HepG2 (cell line): ENCODE results near the gene ITGB2. TPM values are rescaled to one million over a fixed set of nuclear protein-coding genes. Genes with fewer than 3 reads are reported as not detected.

Experiments
- ARHGAP35 ChIP-seq: sonication (generic); formaldehyde crosslinking; IDR thresholded peaks from 2 replicates; pipeline ENCODE4 v1.9.0; 2022; ENCODE audit warnings: mild to moderate bottlenecking, inconsistent platforms, moderate library complexity, missing genetic modification reagents, borderline replicate concordance
- BRCA1 ChIP-seq: sonication (generic); formaldehyde crosslinking; IDR thresholded peaks from 2 replicates; pipeline ENCODE4 v1.4.0; 2020; ENCODE audit warnings: missing genetic modification reagents
- BRD4 ChIP-seq: sonication (generic); formaldehyde crosslinking; IDR thresholded peaks from 2 replicates; pipeline ENCODE4 v1.4.0; 2020; ENCODE audit warnings: missing genetic modification reagents
- EP300 ChIP-seq, 3 experiments: sonication (generic) in 1 of 3; formaldehyde crosslinking in 1 of 3; IDR thresholded peaks; 2 replicates each; pipeline versions ENCODE4 v1.5.1 to v1.6.1; 2011 to 2020; ENCODE audit warnings: low read depth in 2 of 3, low read length in 2 of 3, borderline replicate concordance in 1 of 3, improper control_type of control experiment in 1 of 3, mild to moderate bottlenecking in 1 of 3, missing genetic modification reagents in 1 of 3, moderate library complexity in 1 of 3
- HNF4A ChIP-seq: sonication (generic); formaldehyde crosslinking; IDR thresholded peaks from 2 replicates; pipeline ENCODE4 v1.4.0; 2020; ENCODE audit warnings: missing genetic modification reagents
- HNF4G ChIP-seq, 2 experiments: sonication (generic) in 1 of 2; formaldehyde crosslinking in 1 of 2; IDR thresholded peaks; 2 replicates each; pipeline versions ENCODE4 v1.4.0 to v1.6.1; 2011 to 2020; ENCODE audit warnings: borderline replicate concordance in 2 of 2, low read depth in 2 of 2, mild to moderate bottlenecking in 2 of 2, low read length in 1 of 2, missing genetic modification reagents in 1 of 2, moderate library complexity in 1 of 2
- KDM5B ChIP-seq: sonication (generic); formaldehyde crosslinking; IDR thresholded peaks from 2 replicates; pipeline ENCODE4 v1.4.0; 2020; ENCODE audit warnings: missing genetic modification reagents, mild to moderate bottlenecking, borderline replicate concordance
- KLF6 ChIP-seq: IDR thresholded peaks from 2 replicates; pipeline ENCODE4 v1.8.0; 2016; ENCODE audit warnings: missing biosample characterization, missing genetic modification reagents
- MED1 ChIP-seq: sonication (generic); formaldehyde crosslinking; IDR thresholded peaks from 2 replicates; pipeline ENCODE4 v1.4.0; 2020; ENCODE audit warnings: missing genetic modification reagents
- MYC ChIP-seq: sonication (generic); formaldehyde crosslinking; IDR thresholded peaks from 2 replicates; pipeline ENCODE4 v1.9.0; 2021; ENCODE audit warnings: missing genetic modification reagents, borderline replicate concordance
- ONECUT2 ChIP-seq: sonication (generic); formaldehyde crosslinking; IDR thresholded peaks from 2 replicates; pipeline ENCODE4 v1.4.0; 2020; ENCODE audit warnings: missing genetic modification reagents
- PAF1 ChIP-seq: IDR thresholded peaks from 2 replicates; pipeline ENCODE4 v1.6.1; 2016; ENCODE audit warnings: missing genetic modification reagents, missing compliant biosample characterization
- PITX1 ChIP-seq: sonication (generic); formaldehyde crosslinking; IDR thresholded peaks from 2 replicates; pipeline ENCODE4 v1.5.1; 2020; ENCODE audit warnings: mild to moderate bottlenecking, missing genetic modification reagents
- PRPF4 ChIP-seq: fragments of 200-400 bp; formaldehyde crosslinking; IDR thresholded peaks from 2 replicates; pipeline ENCODE4 v1.6.1; 2016; ENCODE audit warnings: low read length, low read depth; ENCODE audit not compliant: poor library complexity, severe bottlenecking
- SALL1 ChIP-seq: sonication (generic); formaldehyde crosslinking; IDR thresholded peaks from 2 replicates; pipeline ENCODE4 v1.8.0; 2022; ENCODE audit warnings: mild to moderate bottlenecking, missing genetic modification reagents
- SRSF1 ChIP-seq: fragments of 200-400 bp; formaldehyde crosslinking; optimal IDR thresholded peaks from 2 replicates; pipeline ENCODE3; 2017; ENCODE audit warnings: mild to moderate bottlenecking, low read depth, low read length, moderate library complexity
- ZBTB7B ChIP-seq: sonication (generic); formaldehyde crosslinking; IDR thresholded peaks from 2 replicates; pipeline ENCODE4 v1.4.0; 2020; ENCODE audit warnings: missing genetic modification reagents
- ZNF205 ChIP-seq: IDR thresholded peaks from 2 replicates; pipeline ENCODE4 v1.6.1; 2018; ENCODE audit warnings: missing biosample characterization, missing genetic modification reagents
- ZNF230 ChIP-seq: sonication (generic); formaldehyde crosslinking; IDR thresholded peaks from 2 replicates; pipeline ENCODE4 v1.4.0; 2020; ENCODE audit warnings: mild to moderate bottlenecking, missing genetic modification reagents
- ZNF674 ChIP-seq: sonication (generic); formaldehyde crosslinking; IDR thresholded peaks from 2 replicates; pipeline ENCODE4 v1.5.0; 2020; ENCODE audit warnings: low read depth, mild to moderate bottlenecking, missing genetic modification reagents
- ZSCAN31 ChIP-seq: sonication (generic); formaldehyde crosslinking; IDR thresholded peaks from 2 replicates; pipeline ENCODE4 v1.5.0; 2020; ENCODE audit warnings: low read depth, mild to moderate bottlenecking, missing genetic modification reagents
- polyA plus RNA-seq, 8 experiments: library from polyadenylated mRNA; depleted of rRNA in 3 of 8; stranded (reverse) in 7 of 8; unstranded in 1 of 8; fragments of >200 nt; fragmentation: Illumina TruSeq in 4 of 8; extraction: Trizol in 4 of 8; gene quantifications; 2 replicates each; pipeline versions ENCODE4 v1.2.1 to v1.2.3, GENCODE V29; 2011 to 2016; ENCODE audit warnings: low read depth in 4 of 8, missing spikeins in 1 of 8, mixed read lengths in 1 of 8; ENCODE audit not compliant: insufficient read depth in 1 of 8
- total RNA-seq, 5 experiments: library from RNA; depleted of rRNA; stranded (reverse); fragments of >200 nt; fragmentation: Illumina TruSeq; extraction: Trizol; gene quantifications; 2 replicates each; pipeline ENCODE4 v1.2.3, GENCODE V29; 2016; ENCODE audit warnings: low read depth in 1 of 5
- TF ChIP-seq, protein P1 (sequence below): IDR thresholded peaks from 2 replicates; pipeline ENCODE4 v1.6.1; 2016; ENCODE audit warnings: low read depth
- TF ChIP-seq, protein P2 (sequence below): sonication (generic); formaldehyde crosslinking; IDR thresholded peaks from 2 replicates; pipeline ENCODE4 v1.5.1; 2020; ENCODE audit warnings: missing genetic modification reagents, mild to moderate bottlenecking, borderline replicate concordance
- TF ChIP-seq, protein P3 (sequence below): sonication (generic); formaldehyde crosslinking; IDR thresholded peaks from 2 replicates; pipeline ENCODE4 v1.4.0; 2020; ENCODE audit warnings: missing genetic modification reagents, borderline replicate concordance

ITGB2 gene
- total and polyA plus RNA-seq, 2 of the 13 experiments (the other 11 are each of a cell fraction or from before 2014, with no cell fraction given), result 4.2 to 18.0 TPM

DNA sequence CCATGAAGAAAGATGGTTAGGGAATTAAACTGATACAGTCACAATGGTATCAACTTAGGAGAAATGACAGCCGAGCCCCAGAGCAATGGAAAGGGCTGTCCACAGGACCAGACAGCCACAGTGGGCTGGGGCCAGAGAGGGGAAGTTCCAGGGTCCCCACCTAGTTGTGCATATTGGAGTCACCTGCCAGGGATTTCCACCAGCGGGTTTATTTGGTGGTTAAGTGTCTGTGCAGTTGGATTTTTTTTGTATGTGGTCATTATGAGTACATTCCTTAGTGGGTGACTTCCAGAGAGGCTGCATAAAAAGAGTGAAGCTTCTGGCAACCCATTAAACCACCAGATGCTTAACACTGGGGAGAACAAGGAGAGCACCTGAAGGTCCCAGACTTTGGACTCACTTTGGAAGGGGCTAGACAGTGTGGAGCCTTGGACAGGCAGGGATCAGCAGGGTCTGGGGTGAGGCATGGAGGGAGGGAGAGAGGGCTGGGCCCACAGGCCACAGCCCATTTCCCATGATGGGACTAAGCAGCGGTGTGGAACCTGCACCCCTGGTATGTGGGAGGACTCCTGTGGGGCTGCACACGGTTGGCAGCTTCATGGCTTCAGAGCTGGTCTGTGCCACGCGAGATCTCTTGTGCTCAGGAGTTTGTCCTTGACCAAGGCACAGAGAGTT, 39.4 kb downstream of the ITGB2 start (continued):
- TF ChIP-seq SRSF1 (peak; percentile 45), EP300 (IDR thresholded peaks at IDR 0.05; ENCODE audit: low read depth in 2 of 2, low read length in 2 of 2) (0 out of 4 replicates have a peak, but pooled peaks of 1 of the 2 experiments have one; percentile 4), EP300 (CRISPR knock-in tag; IDR thresholded peaks at IDR 0.05; ENCODE audit: borderline replicate concordance) (no peak), HNF4A (CRISPR knock-in tag) (peak; percentile 48), ZNF674 (CRISPR knock-in tag) (no peak), SALL1 (peak; percentile 29; the same call in 1 of the 2 replicates), BRCA1 (CRISPR knock-in tag) (no peak), ZNF230 (CRISPR knock-in tag) (no peak), KLF6 (no peak), ARHGAP35 (CRISPR knock-in tag) (0 out of 2 replicates have a peak, but pooled peaks have one; percentile 7), PITX1 (CRISPR knock-in tag) (0 out of 2 replicates have a peak, but pooled peaks have one; percentile 12), KDM5B (CRISPR knock-in tag) (0 out of 2 replicates have a peak, but pooled peaks have one; percentile 41), MYC (CRISPR knock-in tag) (peak; percentile 23; the same call in 1 of the 2 replicates), ZNF205 (CRISPR knock-in tag) (no peak), MED1 (CRISPR knock-in tag) (peak; percentile 18; the same call in 1 of the 2 replicates), HNF4G (IDR thresholded peaks at IDR 0.05; ENCODE audit: borderline replicate concordance, low read depth, low read length) (no peak), HNF4G (CRISPR knock-in tag; IDR thresholded peaks at IDR 0.05; ENCODE audit: borderline replicate concordance, low read depth) (no peak), PAF1 (CRISPR knock-in tag) (no peak), ZSCAN31 (CRISPR knock-in tag) (no peak), ZBTB7B (CRISPR knock-in tag) (no peak), BRD4 (CRISPR knock-in tag) (peak; percentile 23; the same call in 1 of the 2 replicates), ONECUT2 (CRISPR knock-in tag) (no peak), PRPF4 (no peak)
- TF ChIP-seq, protein P1, sequence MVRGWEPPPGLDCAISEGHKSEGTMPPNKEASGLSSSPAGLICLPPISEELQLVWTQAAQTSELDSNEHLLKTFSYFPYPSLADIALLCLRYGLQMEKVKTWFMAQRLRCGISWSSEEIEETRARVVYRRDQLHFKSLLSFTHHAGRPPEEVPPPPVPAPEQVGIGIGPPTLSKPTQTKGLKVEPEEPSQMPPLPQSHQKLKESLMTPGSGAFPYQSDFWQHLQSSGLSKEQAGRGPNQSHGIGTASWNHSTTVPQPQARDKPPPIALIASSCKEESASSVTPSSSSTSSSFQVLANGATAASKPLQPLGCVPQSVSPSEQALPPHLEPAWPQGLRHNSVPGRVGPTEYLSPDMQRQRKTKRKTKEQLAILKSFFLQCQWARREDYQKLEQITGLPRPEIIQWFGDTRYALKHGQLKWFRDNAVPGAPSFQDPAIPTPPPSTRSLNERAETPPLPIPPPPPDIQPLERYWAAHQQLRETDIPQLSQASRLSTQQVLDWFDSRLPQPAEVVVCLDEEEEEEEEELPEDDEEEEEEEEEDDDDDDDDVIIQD (CRISPR knock-in tag), result no peak
- TF ChIP-seq, protein P2, sequence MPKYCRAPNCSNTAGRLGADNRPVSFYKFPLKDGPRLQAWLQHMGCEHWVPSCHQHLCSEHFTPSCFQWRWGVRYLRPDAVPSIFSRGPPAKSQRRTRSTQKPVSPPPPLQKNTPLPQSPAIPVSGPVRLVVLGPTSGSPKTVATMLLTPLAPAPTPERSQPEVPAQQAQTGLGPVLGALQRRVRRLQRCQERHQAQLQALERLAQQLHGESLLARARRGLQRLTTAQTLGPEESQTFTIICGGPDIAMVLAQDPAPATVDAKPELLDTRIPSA (CRISPR knock-in tag), result no peak
- TF ChIP-seq, protein P3, sequence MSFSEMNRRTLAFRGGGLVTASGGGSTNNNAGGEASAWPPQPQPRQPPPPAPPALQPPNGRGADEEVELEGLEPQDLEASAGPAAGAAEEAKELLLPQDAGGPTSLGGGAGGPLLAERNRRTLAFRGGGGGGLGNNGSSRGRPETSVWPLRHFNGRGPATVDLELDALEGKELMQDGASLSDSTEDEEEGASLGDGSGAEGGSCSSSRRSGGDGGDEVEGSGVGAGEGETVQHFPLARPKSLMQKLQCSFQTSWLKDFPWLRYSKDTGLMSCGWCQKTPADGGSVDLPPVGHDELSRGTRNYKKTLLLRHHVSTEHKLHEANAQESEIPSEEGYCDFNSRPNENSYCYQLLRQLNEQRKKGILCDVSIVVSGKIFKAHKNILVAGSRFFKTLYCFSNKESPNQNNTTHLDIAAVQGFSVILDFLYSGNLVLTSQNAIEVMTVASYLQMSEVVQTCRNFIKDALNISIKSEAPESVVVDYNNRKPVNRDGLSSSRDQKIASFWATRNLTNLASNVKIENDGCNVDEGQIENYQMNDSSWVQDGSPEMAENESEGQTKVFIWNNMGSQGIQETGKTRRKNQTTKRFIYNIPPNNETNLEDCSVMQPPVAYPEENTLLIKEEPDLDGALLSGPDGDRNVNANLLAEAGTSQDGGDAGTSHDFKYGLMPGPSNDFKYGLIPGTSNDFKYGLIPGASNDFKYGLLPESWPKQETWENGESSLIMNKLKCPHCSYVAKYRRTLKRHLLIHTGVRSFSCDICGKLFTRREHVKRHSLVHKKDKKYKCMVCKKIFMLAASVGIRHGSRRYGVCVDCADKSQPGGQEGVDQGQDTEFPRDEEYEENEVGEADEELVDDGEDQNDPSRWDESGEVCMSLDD (CRISPR knock-in tag), result 0 out of 2 replicates have a peak, but pooled peaks have one; percentile 20
